ENCODE measurements around the gene TTC13.

TTC13 gene

GRCh38 chr1:230905733-230906132 is 72.9 kb downstream of the TTC13 start:
- DNase-seq (ENCODE audit: low spot score), result no peak

DNA sequence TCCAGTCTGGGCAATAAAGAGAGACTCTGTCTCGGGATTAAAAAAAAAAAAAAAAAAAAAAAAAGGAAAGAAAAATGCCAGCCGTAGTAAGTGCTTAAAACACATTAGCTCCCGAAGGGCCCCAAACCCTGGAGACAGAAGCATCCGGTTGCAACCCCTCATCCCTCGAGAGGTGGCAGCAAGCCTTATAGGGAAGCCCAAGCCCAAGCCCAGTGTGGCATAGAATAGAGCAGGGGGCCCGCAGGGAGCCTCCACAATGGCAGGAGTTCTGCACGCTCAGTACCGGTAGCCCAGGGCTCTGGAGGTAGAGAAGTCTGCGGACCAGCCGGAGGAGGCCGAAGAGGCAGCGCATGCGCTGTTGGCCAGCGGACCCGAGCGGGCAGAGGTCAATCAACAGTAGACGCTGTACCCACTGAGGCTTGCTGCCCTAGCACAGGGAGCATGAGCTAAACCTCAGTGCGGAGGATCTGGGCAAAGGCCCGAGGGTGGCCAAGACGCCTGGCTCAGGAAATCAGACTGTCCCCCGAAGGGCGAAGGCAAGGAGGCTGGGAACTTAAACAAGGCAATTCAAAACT is 76.2 kb downstream of the TTC13 start:
- no peak for DNase-seq (ENCODE audit: low spot score)

GRCh38 chr1:230901671-230902070 is 77.0 kb downstream of the TTC13 start:
- DNase-seq (ENCODE audit: low spot score), result no peak

DNA sequence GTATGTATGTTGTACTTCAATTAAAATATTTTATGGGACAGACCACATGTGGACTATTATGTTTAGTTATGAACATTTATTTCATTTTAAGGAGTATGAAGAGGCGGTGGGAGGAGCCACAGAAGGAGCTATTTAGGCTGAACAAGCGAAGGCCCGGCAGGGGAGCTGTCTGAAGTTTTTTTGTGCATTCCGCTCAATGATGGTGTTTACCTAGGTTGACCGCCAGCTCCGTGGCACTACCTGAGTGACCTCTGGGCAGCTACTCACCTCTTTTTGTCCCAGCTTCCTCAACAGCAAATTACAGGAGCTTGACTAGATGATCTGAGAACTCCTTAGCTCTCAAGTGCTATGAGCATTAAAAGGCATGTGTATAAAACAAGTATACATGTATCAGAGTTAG is 77.7 kb downstream of the TTC13 start:
- no peak for DNase-seq (ENCODE audit: low spot score)

DNA sequence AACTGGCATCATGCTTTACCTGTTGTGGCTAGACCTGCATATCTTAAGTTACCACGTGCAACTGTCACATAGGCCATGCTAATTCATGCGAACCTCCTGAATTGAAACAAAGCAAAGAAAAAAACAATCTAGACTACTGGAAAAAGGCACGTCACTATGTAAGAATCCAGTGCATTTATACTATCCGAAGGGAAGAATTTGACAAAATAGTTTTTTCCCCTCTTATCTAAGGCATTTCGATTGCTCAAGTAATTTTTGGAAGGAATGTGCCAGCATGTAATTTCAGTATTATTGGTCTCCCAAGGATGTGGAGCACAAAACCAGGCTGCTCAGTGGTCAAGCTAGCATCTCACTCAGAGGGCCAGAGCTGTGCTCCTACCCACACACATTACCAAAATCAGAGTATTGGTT is 78.8 kb downstream of the TTC13 start:
- no peak for DNase-seq (ENCODE audit: low spot score)

DNA sequence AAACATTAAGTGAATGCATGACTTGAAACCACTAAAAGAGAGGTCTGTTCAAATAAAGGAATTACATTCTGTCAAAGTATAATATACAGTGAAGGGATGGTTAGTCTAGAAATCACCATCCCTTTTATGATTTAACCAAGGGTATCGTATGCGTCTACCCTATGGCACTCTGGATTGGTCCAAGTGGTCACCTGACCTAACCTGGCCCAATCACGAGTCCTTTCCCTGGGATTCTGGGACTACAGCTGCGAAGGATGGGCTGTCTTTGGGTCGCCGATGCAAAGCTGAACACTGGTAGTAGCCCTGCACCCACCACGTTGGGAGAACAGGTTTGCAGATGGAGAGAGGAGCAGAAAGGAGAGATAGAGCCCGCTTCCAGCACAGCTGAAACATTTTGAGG is 79.9 kb downstream of the TTC13 start:
- DNase-seq (ENCODE audit: low spot score), result no peak

DNA sequence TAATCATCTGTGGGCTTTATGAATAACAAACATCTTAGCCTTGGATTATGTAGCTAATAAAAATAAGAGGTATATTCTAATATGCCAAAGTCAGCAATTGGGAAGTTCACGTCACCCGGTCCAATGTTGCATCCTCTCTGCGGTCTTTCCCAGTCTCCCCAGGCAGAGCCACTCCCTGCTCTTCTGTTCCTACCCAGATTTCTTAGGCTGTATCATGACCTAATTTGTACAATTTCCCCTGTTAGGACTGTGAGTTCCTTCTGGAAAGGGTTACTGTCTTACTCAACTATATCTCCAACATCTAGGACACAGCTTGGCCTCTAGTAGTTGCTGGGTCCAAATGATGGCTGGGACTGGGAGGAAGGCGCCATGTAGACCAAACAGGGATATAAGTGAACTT is 80.5 kb downstream of the TTC13 start:
- DNase-seq (ENCODE audit: low spot score), result no peak

- DNase-seq (ENCODE audit: low spot score), result no peak
Measured at GRCh38 chr1:230896779-230897178, 81.9 kb downstream of the TTC13 start.

GRCh38 chr1:230895452-230895851 is 83.2 kb downstream of the TTC13 start:
- DNase-seq (ENCODE audit: low spot score), result no peak

GRCh38 chr1:230894664-230895063 is 84.0 kb downstream of the TTC13 start:
- no peak for DNase-seq (ENCODE audit: low spot score)

- DNase-seq (ENCODE audit: low spot score), result no peak
Measured at GRCh38 chr1:230894032-230894431, 84.6 kb downstream of the TTC13 start.

- no peak for DNase-seq (ENCODE audit: low spot score)
Measured at GRCh38 chr1:230892018-230892491, 86.6 kb downstream of the TTC13 start.

DNA sequence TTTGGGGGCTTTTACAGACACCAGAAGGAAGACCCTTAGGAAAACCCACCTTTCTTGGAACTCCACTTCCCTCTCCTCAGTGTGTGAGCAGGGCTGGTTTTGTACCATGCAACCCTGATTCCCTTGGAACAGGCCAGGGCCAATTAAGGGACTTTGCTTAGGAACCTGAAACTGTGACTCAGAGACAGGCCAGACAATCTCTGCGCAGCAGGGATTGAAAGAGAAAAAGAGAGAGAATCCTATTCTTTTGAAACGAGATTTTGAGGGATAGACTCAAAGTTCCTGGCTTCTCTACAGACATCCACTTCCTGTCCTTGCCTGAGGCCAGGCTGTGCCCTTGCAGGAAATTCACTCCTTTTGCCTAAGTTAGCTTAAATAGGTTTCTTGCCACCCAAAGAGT is 87.2 kb downstream of the TTC13 start:
- no peak for DNase-seq (ENCODE audit: low spot score)

GRCh38 chr1:230884646-230885045 is 94.0 kb downstream of the TTC13 start:
- DNase-seq (ENCODE audit: low spot score), result no peak

GRCh38 chr1:230883967-230884366 is 94.7 kb downstream of the TTC13 start:
- no peak for DNase-seq (ENCODE audit: low spot score)

DNA sequence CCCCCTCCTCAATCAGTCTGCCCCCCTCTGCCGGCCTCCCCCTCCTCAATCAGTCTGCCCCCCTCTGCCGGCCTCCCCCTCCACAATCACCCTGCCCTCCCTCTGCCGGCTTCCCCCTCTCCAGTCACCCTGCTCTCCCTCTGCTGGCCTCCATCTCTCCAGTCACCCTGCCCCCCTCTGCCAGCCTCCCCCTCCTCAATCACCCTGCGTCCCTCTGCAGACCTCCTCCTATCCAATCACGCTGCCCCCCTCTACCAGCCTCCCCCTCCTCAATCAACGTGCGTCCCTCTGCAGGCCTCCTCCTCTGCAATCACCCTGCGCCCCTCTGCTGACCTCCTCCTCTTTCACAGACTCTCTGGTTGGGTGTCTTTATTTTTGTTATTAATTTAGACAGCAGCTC is 98.9 kb downstream of the TTC13 start:
- DNase-seq (ENCODE audit: low spot score), result no peak

DNA sequence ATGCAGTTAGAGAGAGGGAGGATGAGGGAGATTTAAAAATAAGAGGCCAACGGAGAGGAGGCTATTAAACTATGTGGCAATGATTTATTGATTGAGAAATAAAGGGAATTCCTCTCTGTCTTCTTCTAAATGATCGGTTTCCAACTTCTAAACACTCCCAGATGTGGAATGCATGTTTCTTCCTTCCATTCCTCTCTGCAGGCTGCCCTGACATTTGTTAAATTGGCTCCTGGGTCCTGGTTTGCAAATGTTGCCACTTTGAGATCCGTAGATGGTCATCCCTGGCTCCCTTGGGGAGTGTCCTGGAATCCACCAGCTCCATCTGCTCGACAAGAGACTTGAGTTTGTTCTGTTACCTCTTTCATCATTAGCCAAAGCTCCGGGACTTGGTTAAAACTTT is 100.1 kb downstream of the TTC13 start:
- DNase-seq (ENCODE audit: low spot score), result no peak

GRCh38 chr1:230877924-230878590 is 100.6 kb downstream of the TTC13 start:
- DNase-seq (ENCODE audit: low spot score), result no peak

DNA sequence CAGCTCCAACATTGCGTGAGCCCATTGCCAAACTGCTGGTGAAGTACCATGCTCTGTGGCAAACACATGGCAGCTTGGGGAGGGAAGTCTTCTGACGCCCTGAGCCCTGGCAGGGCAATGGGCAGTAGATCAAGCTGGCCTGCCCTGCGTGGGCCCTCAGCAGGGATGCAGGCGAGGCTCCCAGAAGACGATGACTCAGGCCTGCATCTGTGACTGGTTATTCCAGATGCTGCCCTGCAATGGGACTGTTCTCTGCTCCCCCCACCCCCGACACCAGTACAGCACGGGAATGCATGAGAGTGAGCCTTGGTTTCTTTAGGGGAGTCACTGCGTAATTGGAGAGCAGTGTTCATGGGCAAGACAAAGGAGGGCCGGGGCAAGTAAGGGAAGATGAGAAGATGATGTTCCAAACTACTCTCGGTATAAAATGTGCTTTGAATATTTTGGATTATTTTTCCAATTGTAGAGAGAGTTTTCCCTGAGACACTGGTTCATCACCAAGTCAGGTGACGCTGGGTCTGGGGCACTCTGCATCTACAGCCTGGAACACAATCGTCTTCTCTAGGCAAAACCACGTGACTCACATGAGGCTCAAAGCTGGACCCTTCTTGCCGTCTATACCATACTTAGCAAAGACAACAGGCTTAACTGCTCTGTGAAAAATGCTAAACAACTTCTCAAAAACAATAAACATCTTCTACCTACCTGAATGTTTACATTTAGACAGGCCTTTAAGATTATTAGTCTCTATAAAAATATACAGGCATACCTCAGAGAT is 101.3 kb downstream of the TTC13 start:
- DNase-seq (ENCODE audit: low spot score), result no peak

DNA sequence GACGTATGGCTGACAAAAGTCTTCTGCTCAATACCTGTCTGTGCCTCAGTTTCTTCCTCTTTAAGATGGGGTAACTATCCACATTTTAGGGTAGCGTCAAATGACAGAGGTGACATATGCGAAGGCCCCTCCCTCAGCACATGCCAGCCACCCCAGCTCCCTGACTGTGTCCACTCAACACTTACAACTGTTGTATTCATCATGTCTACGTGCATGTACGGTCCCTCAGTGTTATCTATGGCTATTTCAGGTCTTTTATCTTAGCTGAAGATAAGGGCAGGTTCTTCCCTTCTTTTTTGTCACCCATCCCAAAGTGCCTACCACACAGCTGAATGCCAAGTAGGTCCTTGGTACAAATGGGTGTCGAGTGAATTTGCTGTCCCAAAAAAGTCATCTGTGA is 102.0 kb downstream of the TTC13 start:
- no peak for DNase-seq (ENCODE audit: low spot score)

DNA sequence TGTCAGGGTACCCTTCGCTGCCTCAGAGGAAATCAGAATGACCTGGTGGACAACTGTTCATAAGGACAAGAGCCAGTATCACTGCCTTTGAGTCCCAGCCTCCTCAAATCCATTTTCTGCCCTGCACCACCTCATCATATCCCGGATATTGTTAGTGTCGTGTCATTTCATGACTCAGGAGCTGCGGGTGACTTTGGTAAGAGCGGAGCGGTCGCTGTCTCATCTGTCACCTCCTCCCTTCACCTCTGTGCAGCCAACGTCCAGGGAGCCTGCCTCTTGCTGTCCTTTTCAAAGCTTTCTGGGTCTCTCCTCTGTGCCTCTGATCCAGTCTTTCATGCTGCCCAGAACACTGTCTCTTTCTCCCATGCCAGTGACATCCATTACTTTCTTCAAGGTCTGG is 103.3 kb downstream of the TTC13 start:
- no peak for DNase-seq (ENCODE audit: low spot score)

- DNase-seq (ENCODE audit: low spot score), result no peak
Measured at GRCh38 chr1:230870916-230871315, 107.7 kb downstream of the TTC13 start.

- no peak for DNase-seq (ENCODE audit: low spot score)
Measured at GRCh38 chr1:230869500-230869899, 109.2 kb downstream of the TTC13 start.
